K562 (cell line): ENCODE measurements around the gene COL23A1. TPM values are rescaled to one million over a fixed set of nuclear protein-coding genes. Genes with fewer than 3 reads are reported as not detected.

Source experiments
- ATAC-seq: fragments of 200-7000 bp; cut with Tn5 transposase; 3 replicates; pipeline ENCODE4 v1.9.1; 2020; ENCODE audit warnings: moderate library complexity
- BruUV-seq: library from RNA; stranded (reverse); fragments of 400-500 nt; replicated peaks from 2 replicates; lab custom pipeline; 2021; lab: Mats Ljungman, UMichigan
- CTCF ChIA-PET: fragments of 300-600 bp; formaldehyde crosslinking; extraction: SDS; loops from one replicate; lab custom pipeline; 2021; ENCODE audit warnings: low intra/inter-chr PET ratio; lab: Yijun Ruan, JAX
- POLR2A ChIA-PET: fragments of 300-600, 350-650 bp; sonication (Branson Sonifier 250); formaldehyde crosslinking; extraction: SDS; loops from one replicate; lab custom pipeline; 2021; ENCODE audit warnings: antibody characterized with exemption, inconsistent platforms; lab: Yijun Ruan, JAX
- DNase-seq, 4 experiments: peaks; one replicate each; pipeline versions ENCODE4 v3.0.0 to v3.0.0-alpha.2; 2011 to 2018; ENCODE audit warnings: low spot score in 3 of 4, mixed read lengths in 3 of 4; ENCODE audit errors: extremely low read depth in 1 of 4
- FAIRE-seq: peaks from 2 replicates; lab custom pipeline; 2011; peaks lifted over from hg19 to GRCh38; lab: Jason Lieb, UNC
- H2AFZ ChIP-seq: 2 replicates; pipeline ENCODE4 v1.6.0; 2011; ENCODE audit warnings: low read depth, low read length, control low read depth, inconsistent platforms
- H3K27ac ChIP-seq: fragments of 200-600 bp; 3 replicates; pipeline ENCODE4 v1.8.0; 2011; ENCODE audit warnings: low read depth, mild to moderate bottlenecking, control low read depth, inconsistent platforms, low read length, moderate library complexity, mixed read lengths; ENCODE audit errors: extremely low read depth
- H3K27me3 ChIP-seq, 2 experiments: fragments of 300-600 bp in 1 of 2; 2 replicates in 1 of 2; 3 replicates in 1 of 2; pipeline versions ENCODE4 v1.6.0 to v1.8.0; 2011; ENCODE audit warnings: inconsistent platforms in 2 of 2, low read length in 2 of 2, mild to moderate bottlenecking in 1 of 2, mixed read lengths in 1 of 2, moderate library complexity in 1 of 2; ENCODE audit not compliant: control insufficient read depth in 2 of 2, insufficient read depth in 2 of 2
- H3K36me3 ChIP-seq: fragments of 300-600 bp; 3 replicates; pipeline ENCODE4 v1.8.0; 2011; ENCODE audit warnings: mild to moderate bottlenecking, low read length, inconsistent platforms; ENCODE audit not compliant: control insufficient read depth, insufficient read depth
- H3K4me1 ChIP-seq, 2 experiments: fragments of 200-600 bp in 1 of 2; replicated peaks in 1 of 2; 2 replicates in 1 of 2; 3 replicates in 1 of 2; pipeline versions ENCODE4 v1.5.1 to v1.8.0; 2011; ENCODE audit warnings: inconsistent platforms in 2 of 2, low read length in 2 of 2, mild to moderate bottlenecking in 1 of 2, mixed read lengths in 1 of 2, moderate library complexity in 1 of 2; ENCODE audit not compliant: control insufficient read depth in 2 of 2, insufficient read depth in 2 of 2
- H3K4me2 ChIP-seq: 2 replicates; pipeline ENCODE4 v1.6.1; 2011; ENCODE audit warnings: low read length, control low read depth, inconsistent platforms, mixed read lengths; ENCODE audit not compliant: insufficient read depth
- H3K4me3 ChIP-seq: fragments of 200-600 bp; sonication (generic), shearing (Covaris generic); 2 replicates; pipeline ENCODE4 v1.5.1; 2016; ENCODE audit warnings: control low read depth, inconsistent platforms
- H3K79me2 ChIP-seq: fragments of 200-600 bp; 3 replicates; pipeline ENCODE4 v1.8.0; 2011; ENCODE audit warnings: low read length, inconsistent platforms; ENCODE audit not compliant: control insufficient read depth, insufficient read depth
- H3K9ac ChIP-seq, 2 experiments: 2 replicates each; pipeline versions ENCODE4 v1.6.0 to v1.6.1; 2011; ENCODE audit warnings: low read depth in 2 of 2, low read length in 2 of 2, control low read depth in 1 of 2, inconsistent platforms in 1 of 2, mild to moderate bottlenecking in 1 of 2, mixed read lengths in 1 of 2; ENCODE audit not compliant: insufficient read depth in 1 of 2
- H3K9me1 ChIP-seq: one replicate; pipeline ENCODE4 v1.6.0; 2011; ENCODE audit warnings: inconsistent platforms, mild to moderate bottlenecking, low read length, moderate library complexity; ENCODE audit not compliant: control insufficient read depth, insufficient read depth
- H3K9me3 ChIP-seq: replicated peaks from 2 replicates; pipeline ENCODE4 v1.5.1; 2011; ENCODE audit warnings: low read depth, low read length, inconsistent platforms; ENCODE audit not compliant: control insufficient read depth, insufficient read depth
- H4K20me1 ChIP-seq: replicated peaks from 2 replicates; pipeline ENCODE4 v1.6.1; 2011; ENCODE audit warnings: low read length, inconsistent platforms, mixed read lengths; ENCODE audit not compliant: control insufficient read depth, insufficient read depth
- BCOR ChIP-seq: fragments of 450-650 bp; IDR thresholded peaks from 2 replicates; pipeline ENCODE4 v1.6.1; 2016
- C11orf30 ChIP-seq: fragments of 450-650 bp; IDR thresholded peaks from 2 replicates; pipeline ENCODE4 v1.6.1; 2016; ENCODE audit warnings: low read depth, mild to moderate bottlenecking
- CBFA2T2 ChIP-seq: fragments of 450-650 bp; conservative IDR thresholded peaks from 2 replicates; pipeline ENCODE4 v1.6.1; 2017; ENCODE audit warnings: mild to moderate bottlenecking
- GABPB2 ChIP-seq: fragments of 250-450 bp; sonication (Bioruptor Pico); conservative IDR thresholded peaks from 2 replicates; pipeline ENCODE4 v1.5.1; 2021; ENCODE audit warnings: mild to moderate bottlenecking
- HDAC1 ChIP-seq, 2 experiments: fragments of 450-650 bp; IDR thresholded peaks; 2 replicates each; pipeline ENCODE4 v1.6.1; 2016 to 2017; ENCODE audit warnings: inconsistent platforms in 1 of 2, mild to moderate bottlenecking in 1 of 2, moderate library complexity in 1 of 2
- ILF3 ChIP-seq: fragments of 450-650 bp; IDR thresholded peaks from 2 replicates; pipeline ENCODE4 v1.6.1; 2018; ENCODE audit warnings: antibody characterized with exemption, mild to moderate bottlenecking, moderate library complexity, borderline replicate concordance
- LEF1 ChIP-seq: fragments of 450-650 bp; IDR thresholded peaks from 2 replicates; pipeline ENCODE4 v1.6.1; 2016; ENCODE audit warnings: mild to moderate bottlenecking
- MTF1 ChIP-seq: fragments of 250-450 bp; sonication (Bioruptor Pico); IDR thresholded peaks from 2 replicates; pipeline ENCODE4 v1.9.0; 2021; ENCODE audit warnings: moderate library complexity, mild to moderate bottlenecking, inconsistent platforms, borderline replicate concordance
- PHF20 ChIP-seq: fragments of 450-650 bp; IDR thresholded peaks from 2 replicates; pipeline ENCODE4 v1.6.1; 2018; ENCODE audit not compliant: partially characterized antibody
- POLR2AphosphoS2 ChIP-seq: IDR thresholded peaks from 2 replicates; pipeline ENCODE4 v1.6.1; 2012; ENCODE audit warnings: low read length, improper control_type of control experiment
- PTTG1 ChIP-seq: fragments of 450-650 bp; IDR thresholded peaks from 2 replicates; pipeline ENCODE4 v1.6.1; 2016; ENCODE audit warnings: low read depth, mild to moderate bottlenecking, missing genetic modification characterization, missing compliant biosample characterization
- RBM34 ChIP-seq: fragments of 200-400 bp; formaldehyde crosslinking; IDR thresholded peaks from 2 replicates; pipeline ENCODE4 v1.6.1; 2018; ENCODE audit warnings: low read length, borderline replicate concordance; ENCODE audit not compliant: insufficient read depth
- SMAD1 ChIP-seq: fragments of 150-350 bp; IDR thresholded peaks from 2 replicates; pipeline ENCODE4 v1.6.1; 2014; ENCODE audit warnings: low read length, low read depth; ENCODE audit not compliant: partially characterized antibody
- STAT5B ChIP-seq: fragments of 250-450 bp; sonication (Bioruptor Pico); IDR thresholded peaks from 2 replicates; pipeline ENCODE4 v1.8.0; 2021; ENCODE audit warnings: mild to moderate bottlenecking, inconsistent platforms
- ZNF274 ChIP-seq: IDR thresholded peaks from 2 replicates; pipeline ENCODE4 v1.6.1; 2011; ENCODE audit warnings: low read depth, mild to moderate bottlenecking, low read length, moderate library complexity, borderline replicate concordance
- WGBS: fragments of 100-300 bp; shearing (Covaris generic); methylation state at CpG from one replicate; pipeline ENCODE4 v1.1.6; 2016; ENCODE audit warnings: low coverage, mixed read lengths; ENCODE audit not compliant: insufficient coverage; ENCODE audit errors: missing lambda C conversion rate; 5-methylcytosine and 5-hydroxymethylcytosine counted together
- in situ Hi-C: fragments of 300-500 bp; cut with MboI; formaldehyde crosslinking; loops from 4 replicates; pipeline ENCODE4 v1.15.0; 2018; ENCODE audit warnings: inconsistent platforms, mixed read lengths
- intact Hi-C: fragments of 100-400 bp; cut with micrococcal nuclease; formaldehyde crosslinking; loops from 2 replicates; pipeline ENCODE4 v1.14.2; 2022
- polyA plus RNA-seq, 8 experiments: library from polyadenylated mRNA; depleted of rRNA in 4 of 8; stranded (reverse) in 5 of 8; unstranded in 3 of 8; fragments of >200 nt; fragmentation: Nextera tagmentation in 2 of 8; fragmentation: Illumina TruSeq in 1 of 8; extraction: Ambion mirVana in 2 of 8; extraction: Trizol in 1 of 8; gene quantifications; 2 replicates each; pipeline versions ENCODE4 v1.2.1 to v1.2.3, GENCODE V29; 2011 to 2014; ENCODE audit warnings: inconsistent platforms in 1 of 8, missing spikeins in 1 of 8
- total RNA-seq, 7 experiments: library from RNA; depleted of rRNA in 6 of 7; stranded (reverse); fragments of >200 nt in 6 of 7; fragmentation: Illumina TruSeq in 2 of 7; extraction: Trizol in 2 of 7; gene quantifications; 2 replicates each; pipeline versions ENCODE4 v1.2.1 to v1.2.3, GENCODE V29; 2011 to 2021; ENCODE audit warnings: low replicate concordance in 1 of 7
- TF ChIP-seq, protein P1 (sequence below): sonication (generic); formaldehyde crosslinking; IDR thresholded peaks from 2 replicates; pipeline ENCODE4 v1.8.0; 2023; ENCODE audit warnings: mild to moderate bottlenecking, missing genetic modification reagents

The COL23A1 gene
- total and polyA plus RNA-seq, 9 of the 15 experiments (the other 6 are each of a cell fraction or from before 2014, with no cell fraction given), result 0.09 TPM; not detected in 8

DNA sequence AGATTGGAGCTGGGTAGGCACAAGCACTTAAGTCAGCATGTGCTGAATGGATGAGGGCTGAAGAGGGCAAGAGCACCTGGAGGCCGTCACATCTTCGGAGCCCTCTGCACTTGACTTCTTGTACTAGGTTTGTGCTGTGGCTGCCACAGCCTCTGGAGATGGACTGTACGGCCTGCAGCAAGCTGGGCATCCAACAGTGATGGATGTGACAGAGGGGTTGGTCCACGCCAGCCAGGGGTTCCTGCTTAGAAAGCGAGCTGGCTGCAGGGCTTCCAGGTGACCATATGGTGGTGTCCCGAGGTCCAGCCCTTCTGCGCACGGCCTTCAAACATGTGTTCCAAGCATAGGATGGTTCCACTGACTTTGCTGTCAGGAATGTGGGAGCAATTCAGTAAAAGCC, 292.4 kb downstream of the COL23A1 start:
- H3K4me3 ChIP-seq, result no peak overlapping the region

DNA sequence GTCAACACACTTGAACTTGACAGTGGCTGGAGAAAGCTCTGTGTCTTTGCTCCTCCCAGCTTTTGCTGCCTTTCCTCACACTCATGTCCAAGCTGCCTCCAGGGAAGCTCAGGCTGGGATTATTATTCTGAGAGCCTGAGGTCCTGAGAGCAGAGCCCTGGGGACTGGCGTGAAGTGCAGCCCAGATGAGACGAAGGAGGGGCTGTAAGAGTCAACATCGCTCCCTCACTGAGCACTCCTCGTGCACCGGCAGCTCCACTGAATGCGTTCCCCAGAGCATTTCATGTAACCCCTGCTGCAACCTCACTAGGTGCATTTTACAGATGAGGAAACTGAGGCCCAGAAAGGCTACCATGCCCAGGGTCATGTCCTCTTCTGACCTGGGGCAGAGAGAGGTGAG, 294.1 kb downstream of the COL23A1 start:
- in situ Hi-C loops (loop anchor here (10.0 to 25.0 kb wide), 2 partner anchors 541 to 1199 kb away; no protein-coding TSS in a partner anchor), intact Hi-C loops (no loop called here)
- CTCF ChIA-PET, result no interaction called here
- H3K4me1 ChIP-seq, result no peaks in the 10 kb centered on the region
- H3K9ac ChIP-seq, result no peak overlapping the region
- no peak for FAIRE-seq
- no peak for ATAC-seq
- 44% methylated on average over 6 of the region's 6 CpGs for WGBS
- H3K27ac ChIP-seq, result no peak overlapping the region
- no peaks in the 10 kb centered on the region for H3K36me3 ChIP-seq
- DNase-seq, result no peak
- no peaks in the 10 kb centered on the region for H3K79me2 ChIP-seq
- BruUV-seq, result no TSS peak
- H4K20me1 ChIP-seq, result no peaks in the 10 kb centered on the region
- H3K4me2 ChIP-seq, result no peak overlapping the region
- peaks cover 5 to 45% of the 10 kb centered on the region in 2 experiments; a peak in 3 of 5 replicates for H3K27me3 ChIP-seq
- no peaks in the 10 kb centered on the region for H3K9me3 ChIP-seq
- no peak overlapping the region for H2AFZ ChIP-seq
- POLR2A ChIA-PET, result interaction anchor here (0.6 kb wide), 1 partner anchor 1145 kb away, joined by 3 read pairs; no protein-coding TSS in a partner anchor
- no peak overlapping the region for H3K4me3 ChIP-seq
- TF ChIP-seq, protein P1, sequence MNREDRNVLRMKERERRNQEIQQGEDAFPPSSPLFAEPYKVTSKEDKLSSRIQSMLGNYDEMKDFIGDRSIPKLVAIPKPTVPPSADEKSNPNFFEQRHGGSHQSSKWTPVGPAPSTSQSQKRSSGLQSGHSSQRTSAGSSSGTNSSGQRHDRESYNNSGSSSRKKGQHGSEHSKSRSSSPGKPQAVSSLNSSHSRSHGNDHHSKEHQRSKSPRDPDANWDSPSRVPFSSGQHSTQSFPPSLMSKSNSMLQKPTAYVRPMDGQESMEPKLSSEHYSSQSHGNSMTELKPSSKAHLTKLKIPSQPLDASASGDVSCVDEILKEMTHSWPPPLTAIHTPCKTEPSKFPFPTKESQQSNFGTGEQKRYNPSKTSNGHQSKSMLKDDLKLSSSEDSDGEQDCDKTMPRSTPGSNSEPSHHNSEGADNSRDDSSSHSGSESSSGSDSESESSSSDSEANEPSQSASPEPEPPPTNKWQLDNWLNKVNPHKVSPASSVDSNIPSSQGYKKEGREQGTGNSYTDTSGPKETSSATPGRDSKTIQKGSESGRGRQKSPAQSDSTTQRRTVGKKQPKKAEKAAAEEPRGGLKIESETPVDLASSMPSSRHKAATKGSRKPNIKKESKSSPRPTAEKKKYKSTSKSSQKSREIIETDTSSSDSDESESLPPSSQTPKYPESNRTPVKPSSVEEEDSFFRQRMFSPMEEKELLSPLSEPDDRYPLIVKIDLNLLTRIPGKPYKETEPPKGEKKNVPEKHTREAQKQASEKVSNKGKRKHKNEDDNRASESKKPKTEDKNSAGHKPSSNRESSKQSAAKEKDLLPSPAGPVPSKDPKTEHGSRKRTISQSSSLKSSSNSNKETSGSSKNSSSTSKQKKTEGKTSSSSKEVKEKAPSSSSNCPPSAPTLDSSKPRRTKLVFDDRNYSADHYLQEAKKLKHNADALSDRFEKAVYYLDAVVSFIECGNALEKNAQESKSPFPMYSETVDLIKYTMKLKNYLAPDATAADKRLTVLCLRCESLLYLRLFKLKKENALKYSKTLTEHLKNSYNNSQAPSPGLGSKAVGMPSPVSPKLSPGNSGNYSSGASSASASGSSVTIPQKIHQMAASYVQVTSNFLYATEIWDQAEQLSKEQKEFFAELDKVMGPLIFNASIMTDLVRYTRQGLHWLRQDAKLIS (CRISPR knock-in tag), result no peak
- no peak for TF ChIP-seq HDAC1 (IDR thresholded peaks at IDR 0.05)
- no peaks in the 10 kb centered on the region for H3K9me1 ChIP-seq

More for the DNA sequence above, 292.4 kb downstream of the COL23A1 start:
- H3K36me3 ChIP-seq, result no peaks in the 10 kb centered on the region
- H3K9me1 ChIP-seq, result no peaks in the 10 kb centered on the region
- H3K79me2 ChIP-seq, result no peaks in the 10 kb centered on the region
- no peak for TF ChIP-seq ILF3
- no peak for TF ChIP-seq GABPB2
- TF ChIP-seq LEF1, result no peak
- TF ChIP-seq RBM34, result no peak
- no peak for TF ChIP-seq PHF20
- no peak for TF ChIP-seq PTTG1
- TF ChIP-seq STAT5B (CRISPR knock-in tag), result no peak
- no peak for TF ChIP-seq BCOR
- no peak for TF ChIP-seq POLR2AphosphoS2
- TF ChIP-seq ZNF274, result no peak
- no peak for TF ChIP-seq C11orf30
- no peak for TF ChIP-seq MTF1 (CRISPR knock-in tag)
- TF ChIP-seq SMAD1, result no peak
- TF ChIP-seq CBFA2T2, result no peak
- ChIA-PET CTCF (no interaction called here), POLR2A (interaction anchor here (0.6 kb wide), 2 partner anchors 226 to 248 kb away, joined by 3 to 4 read pairs; no protein-coding TSS in a partner anchor)
- no peaks in the 10 kb centered on the region for H3K4me1 ChIP-seq
- no peaks in the 10 kb centered on the region for H3K9me3 ChIP-seq
- DNase-seq (no peak), FAIRE-seq (no peak), ATAC-seq (no peak)
- no peak overlapping the region for H3K9ac ChIP-seq
- peaks cover 2 to 37% of the 10 kb centered on the region in 2 experiments; a peak in 4 of 5 replicates for H3K27me3 ChIP-seq
- in situ Hi-C loops, result loop anchor here (10.0 to 25.0 kb wide), 2 partner anchors 540 to 1197 kb away; no protein-coding TSS in a partner anchor
- 17% methylated on average over 7 of the region's 8 CpGs for WGBS
- intact Hi-C loops, result no loop called here
- H3K27ac ChIP-seq, result no peak overlapping the region
- H2AFZ ChIP-seq, result no peak overlapping the region
- no peak overlapping the region for H3K4me2 ChIP-seq
- H4K20me1 ChIP-seq, result no peaks in the 10 kb centered on the region
- BruUV-seq, result no TSS peak
